Measurements from ENCODE around the gene SLC38A11.
A peak's percentile ranks its signal among the peaks of the same experiment; 100 is the strongest.

Gene SLC38A11

GRCh38 chr2:164972216-164972615, 16.9 kb upstream of the SLC38A11 start:
- Histone ChIP-seq H2BK12ac (ENCODE audit: low read length in 2 of 2) (no peak overlapping the region), H3K23ac (ENCODE audit: low read length in 2 of 2) (no peak overlapping the region), H2AK5ac (ENCODE audit: low read length, severe bottlenecking) (peak overlapping the region; percentile 58), H3K79me1 (replicated peaks; ENCODE audit: low read length, poor library complexity, severe bottlenecking) (no peaks in the 10 kb centered on the region), H3K36me3 (ENCODE audit: control insufficient read depth in 1 of 2, insufficient read depth in 2 of 2, low read depth in 1 of 2, low read length in 2 of 2) (no peaks in the 10 kb centered on the region), H4K91ac (ENCODE audit: low read length) (no peak overlapping the region), H3K27me3 (ENCODE audit: control insufficient read depth in 1 of 2, insufficient read depth in 1 of 2, low read length in 2 of 2) (no peaks in the 10 kb centered on the region), H2BK5ac (ENCODE audit: low read depth, low read length, poor library complexity, severe bottlenecking) (no peak overlapping the region), H3K4me2 (ENCODE audit: low read length, poor library complexity, severe bottlenecking) (no peak overlapping the region), H3K4ac (ENCODE audit: low read depth in 1 of 2, low read length in 2 of 2) (no peak overlapping the region), H3K27ac (ENCODE audit: low read length, poor library complexity, severe bottlenecking) (no peak overlapping the region), H3K9me3 (ENCODE audit: control insufficient read depth, low read length) (no peaks in the 10 kb centered on the region), H3K18ac (ENCODE audit: low read depth in 1 of 2, low read length in 2 of 2) (no peak overlapping the region), H3K4me1 (ENCODE audit: control insufficient read depth, insufficient read depth, low read depth, low read length) (no peaks in the 10 kb centered on the region), H2BK120ac (ENCODE audit: low read depth, low read length) (no peak overlapping the region), H3K9ac (ENCODE audit: low read length) (no peak overlapping the region), H3K4me3 (ENCODE audit: insufficient read depth in 1 of 2, low read depth in 1 of 2, low read length in 2 of 2) (no peak overlapping the region), H2BK15ac (ENCODE audit: low read depth, poor library complexity, severe bottlenecking) (no peak overlapping the region), H4K8ac (ENCODE audit: low read length) (no peak overlapping the region), H3K14ac (ENCODE audit: low read length in 2 of 2) (no peak overlapping the region), H2AFZ (ENCODE audit: low read depth, low read length) (no peak overlapping the region)
- 95% methylated on average over 2 of the region's 4 CpGs for WGBS
- DNase-seq = no peak

GRCh38 chr2:164969909-164970690, 14.8 kb upstream of the SLC38A11 start:
- no peak for DNase-seq
- no CpG with 5 or more reads among the region's 2 CpGs for WGBS

GRCh38 chr2:164967781-164968228, 12.5 kb upstream of the SLC38A11 start:
- no peak overlapping the region for H2BK5ac ChIP-seq (ENCODE audit: low read depth, low read length, poor library complexity, severe bottlenecking)
- peak overlapping the region; percentile 89 for H3K27ac ChIP-seq (ENCODE audit: low read length, poor library complexity, severe bottlenecking)
- H3K79me1 ChIP-seq (replicated peaks; ENCODE audit: low read length, poor library complexity, severe bottlenecking) = no peaks in the 10 kb centered on the region
- peak; percentile 89 for DNase-seq
- H4K8ac ChIP-seq (ENCODE audit: low read length) = no peak overlapping the region
- no peak overlapping the region for H3K4ac ChIP-seq (ENCODE audit: low read depth in 1 of 2, low read length in 2 of 2)
- H2AK5ac ChIP-seq (ENCODE audit: low read length, severe bottlenecking) = peak overlapping the region; percentile 34
- H2BK15ac ChIP-seq (ENCODE audit: low read depth, poor library complexity, severe bottlenecking) = no peak overlapping the region
- no peaks in the 10 kb centered on the region for H3K9me3 ChIP-seq (ENCODE audit: control insufficient read depth, low read length)
- no peaks in the 10 kb centered on the region for H3K4me1 ChIP-seq (ENCODE audit: control insufficient read depth, insufficient read depth, low read depth, low read length)
- H3K18ac ChIP-seq (ENCODE audit: low read depth in 1 of 2, low read length in 2 of 2) = no peak overlapping the region
- H4K91ac ChIP-seq (ENCODE audit: low read length) = no peak overlapping the region
- H2BK12ac ChIP-seq (ENCODE audit: low read length in 2 of 2) = no peak overlapping the region
- H2BK120ac ChIP-seq (ENCODE audit: low read depth, low read length) = no peak overlapping the region
- 60% methylated on average over 2 of the region's 2 CpGs for WGBS
- no peak overlapping the region for H3K4me3 ChIP-seq (ENCODE audit: insufficient read depth in 1 of 2, low read depth in 1 of 2, low read length in 2 of 2)
- no peaks in the 10 kb centered on the region for H3K36me3 ChIP-seq (ENCODE audit: control insufficient read depth in 1 of 2, insufficient read depth in 2 of 2, low read depth in 1 of 2, low read length in 2 of 2)
- H2AFZ ChIP-seq (ENCODE audit: low read depth, low read length) = no peak overlapping the region
- H3K27me3 ChIP-seq (ENCODE audit: control insufficient read depth in 1 of 2, insufficient read depth in 1 of 2, low read length in 2 of 2) = no peaks in the 10 kb centered on the region
- H3K9ac ChIP-seq (ENCODE audit: low read length) = no peak overlapping the region
- H3K23ac ChIP-seq (ENCODE audit: low read length in 2 of 2) = no peak overlapping the region
- no peak overlapping the region for H3K14ac ChIP-seq (ENCODE audit: low read length in 2 of 2)
- H3K4me2 ChIP-seq (ENCODE audit: low read length, poor library complexity, severe bottlenecking) = no peak overlapping the region

More at GRCh38 chr2:164969909-164970690, 14.8 kb upstream of the SLC38A11 start:
- Histone ChIP-seq H3K18ac (ENCODE audit: low read depth in 1 of 2, low read length in 2 of 2) (no peak overlapping the region), H3K27ac (ENCODE audit: low read length, poor library complexity, severe bottlenecking) (no peak overlapping the region), H3K4me1 (ENCODE audit: control insufficient read depth, insufficient read depth, low read depth, low read length) (no peaks in the 10 kb centered on the region), H3K4me3 (ENCODE audit: insufficient read depth in 1 of 2, low read depth in 1 of 2, low read length in 2 of 2) (no peak overlapping the region), H3K36me3 (ENCODE audit: control insufficient read depth in 1 of 2, insufficient read depth in 2 of 2, low read depth in 1 of 2, low read length in 2 of 2) (no peaks in the 10 kb centered on the region), H2AK5ac (ENCODE audit: low read length, severe bottlenecking) (no peak overlapping the region), H3K9ac (ENCODE audit: low read length) (no peak overlapping the region), H4K91ac (ENCODE audit: low read length) (no peak overlapping the region), H3K14ac (ENCODE audit: low read length in 2 of 2) (no peak overlapping the region), H2BK5ac (ENCODE audit: low read depth, low read length, poor library complexity, severe bottlenecking) (no peak overlapping the region), H3K9me3 (ENCODE audit: control insufficient read depth, low read length) (no peaks in the 10 kb centered on the region), H4K8ac (ENCODE audit: low read length) (no peak overlapping the region), H2AFZ (ENCODE audit: low read depth, low read length) (no peak overlapping the region), H2BK120ac (ENCODE audit: low read depth, low read length) (no peak overlapping the region), H3K4ac (ENCODE audit: low read depth in 1 of 2, low read length in 2 of 2) (no peak overlapping the region), H3K23ac (ENCODE audit: low read length in 2 of 2) (no peak overlapping the region), H2BK12ac (ENCODE audit: low read length in 2 of 2) (no peak overlapping the region), H3K27me3 (ENCODE audit: control insufficient read depth in 1 of 2, insufficient read depth in 1 of 2, low read length in 2 of 2) (no peaks in the 10 kb centered on the region), H3K4me2 (ENCODE audit: low read length, poor library complexity, severe bottlenecking) (no peak overlapping the region), H3K79me1 (replicated peaks; ENCODE audit: low read length, poor library complexity, severe bottlenecking) (no peaks in the 10 kb centered on the region), H2BK15ac (ENCODE audit: low read depth, poor library complexity, severe bottlenecking) (no peak overlapping the region)

GRCh38 chr2:164967361-164967760, 12.0 kb upstream of the SLC38A11 start:
- H3K4me2 ChIP-seq (ENCODE audit: low read length, poor library complexity, severe bottlenecking) = no peak overlapping the region
- no peaks in the 10 kb centered on the region for H3K9me3 ChIP-seq (ENCODE audit: control insufficient read depth, low read length)
- peak overlapping the region; percentile 89 for H3K27ac ChIP-seq (ENCODE audit: low read length, poor library complexity, severe bottlenecking)
- no peak overlapping the region for H3K18ac ChIP-seq (ENCODE audit: low read depth in 1 of 2, low read length in 2 of 2)
- H3K36me3 ChIP-seq (ENCODE audit: control insufficient read depth in 1 of 2, insufficient read depth in 2 of 2, low read depth in 1 of 2, low read length in 2 of 2) = no peaks in the 10 kb centered on the region
- H4K8ac ChIP-seq (ENCODE audit: low read length) = no peak overlapping the region
- H2AFZ ChIP-seq (ENCODE audit: low read depth, low read length) = no peak overlapping the region
- H3K27me3 ChIP-seq (ENCODE audit: control insufficient read depth in 1 of 2, insufficient read depth in 1 of 2, low read length in 2 of 2) = no peaks in the 10 kb centered on the region
- H3K4ac ChIP-seq (ENCODE audit: low read depth in 1 of 2, low read length in 2 of 2) = no peak overlapping the region
- H2BK120ac ChIP-seq (ENCODE audit: low read depth, low read length) = no peak overlapping the region
- H3K4me1 ChIP-seq (ENCODE audit: control insufficient read depth, insufficient read depth, low read depth, low read length) = no peaks in the 10 kb centered on the region
- WGBS = 95% methylated on average over 2 of the region's 2 CpGs
- no peak overlapping the region for H2BK5ac ChIP-seq (ENCODE audit: low read depth, low read length, poor library complexity, severe bottlenecking)
- DNase-seq = no peak
- H3K4me3 ChIP-seq (ENCODE audit: insufficient read depth in 1 of 2, low read depth in 1 of 2, low read length in 2 of 2) = no peak overlapping the region
- no peak overlapping the region for H4K91ac ChIP-seq (ENCODE audit: low read length)
- H3K14ac ChIP-seq (ENCODE audit: low read length in 2 of 2) = no peak overlapping the region
- no peak overlapping the region for H2BK15ac ChIP-seq (ENCODE audit: low read depth, poor library complexity, severe bottlenecking)
- H3K79me1 ChIP-seq (replicated peaks; ENCODE audit: low read length, poor library complexity, severe bottlenecking) = no peaks in the 10 kb centered on the region
- no peak overlapping the region for H3K9ac ChIP-seq (ENCODE audit: low read length)
- H2BK12ac ChIP-seq (ENCODE audit: low read length in 2 of 2) = no peak overlapping the region
- H2AK5ac ChIP-seq (ENCODE audit: low read length, severe bottlenecking) = peak overlapping the region; percentile 46
- no peak overlapping the region for H3K23ac ChIP-seq (ENCODE audit: low read length in 2 of 2)
